ENCODE data around the gene CLSTN1. TPM values are rescaled to one million over a fixed set of nuclear protein-coding genes. Genes with fewer than 3 reads are reported as not detected.

Gene CLSTN1
- total RNA-seq, 1 experiment from 2014 or later = 99.3 TPM

DNA sequence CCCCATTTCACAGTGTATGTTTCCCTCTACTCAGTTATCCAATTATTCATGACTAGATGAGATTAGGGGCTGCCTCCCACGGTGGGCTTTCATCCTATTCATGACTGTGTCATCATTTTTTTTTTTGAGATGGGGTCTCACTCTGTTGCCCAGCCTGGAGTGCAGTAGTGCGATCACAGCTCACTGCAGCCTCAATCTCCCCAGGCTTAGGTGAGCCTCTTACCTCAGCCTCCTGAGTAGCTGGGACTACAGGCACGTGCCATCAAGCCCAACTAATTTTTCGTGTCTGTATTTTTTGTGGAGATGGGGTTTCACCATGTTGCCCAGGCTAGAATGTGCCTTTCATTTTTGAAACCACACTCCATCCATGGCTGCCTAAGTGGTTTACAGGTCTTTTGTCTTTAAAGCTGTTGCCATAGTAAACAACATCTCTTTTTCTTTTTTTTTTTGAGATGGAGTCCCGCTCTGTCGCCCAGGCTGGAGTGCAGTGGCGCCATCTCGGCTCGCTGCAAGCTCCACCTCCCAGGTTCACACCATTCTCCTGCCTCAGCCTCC, 112.2 kb downstream of the CLSTN1 start:
- Mint-ChIP-seq H3K36me3 (ENCODE audit: insufficient read depth, unreplicated experiment) (no peaks in the 10 kb centered on the region), H3K4me1 (ENCODE audit: low read depth, unreplicated experiment) (no peaks in the 10 kb centered on the region), H3K27ac (ENCODE audit: unreplicated experiment) (no peak overlapping the region), H3K9me3 (ENCODE audit: low read depth, unreplicated experiment) (no peaks in the 10 kb centered on the region), H3K4me3 (ENCODE audit: low read depth, unreplicated experiment) (no peak overlapping the region), H3K27me3 (ENCODE audit: unreplicated experiment) (no peaks in the 10 kb centered on the region)
- CTCF ChIA-PET = no interaction called here
- TF ChIP-seq, protein P1, sequence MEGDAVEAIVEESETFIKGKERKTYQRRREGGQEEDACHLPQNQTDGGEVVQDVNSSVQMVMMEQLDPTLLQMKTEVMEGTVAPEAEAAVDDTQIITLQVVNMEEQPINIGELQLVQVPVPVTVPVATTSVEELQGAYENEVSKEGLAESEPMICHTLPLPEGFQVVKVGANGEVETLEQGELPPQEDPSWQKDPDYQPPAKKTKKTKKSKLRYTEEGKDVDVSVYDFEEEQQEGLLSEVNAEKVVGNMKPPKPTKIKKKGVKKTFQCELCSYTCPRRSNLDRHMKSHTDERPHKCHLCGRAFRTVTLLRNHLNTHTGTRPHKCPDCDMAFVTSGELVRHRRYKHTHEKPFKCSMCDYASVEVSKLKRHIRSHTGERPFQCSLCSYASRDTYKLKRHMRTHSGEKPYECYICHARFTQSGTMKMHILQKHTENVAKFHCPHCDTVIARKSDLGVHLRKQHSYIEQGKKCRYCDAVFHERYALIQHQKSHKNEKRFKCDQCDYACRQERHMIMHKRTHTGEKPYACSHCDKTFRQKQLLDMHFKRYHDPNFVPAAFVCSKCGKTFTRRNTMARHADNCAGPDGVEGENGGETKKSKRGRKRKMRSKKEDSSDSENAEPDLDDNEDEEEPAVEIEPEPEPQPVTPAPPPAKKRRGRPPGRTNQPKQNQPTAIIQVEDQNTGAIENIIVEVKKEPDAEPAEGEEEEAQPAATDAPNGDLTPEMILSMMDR (IDR thresholded peaks at IDR 0.05; ENCODE audit: unreplicated experiment) = no peak
- intact Hi-C loops (cut with micrococcal nuclease; ENCODE audit: unreplicated experiment) = no loop called here
- BruUV-seq (replicated peaks) = no TSS peak
- DNase-seq = no peak

DNA sequence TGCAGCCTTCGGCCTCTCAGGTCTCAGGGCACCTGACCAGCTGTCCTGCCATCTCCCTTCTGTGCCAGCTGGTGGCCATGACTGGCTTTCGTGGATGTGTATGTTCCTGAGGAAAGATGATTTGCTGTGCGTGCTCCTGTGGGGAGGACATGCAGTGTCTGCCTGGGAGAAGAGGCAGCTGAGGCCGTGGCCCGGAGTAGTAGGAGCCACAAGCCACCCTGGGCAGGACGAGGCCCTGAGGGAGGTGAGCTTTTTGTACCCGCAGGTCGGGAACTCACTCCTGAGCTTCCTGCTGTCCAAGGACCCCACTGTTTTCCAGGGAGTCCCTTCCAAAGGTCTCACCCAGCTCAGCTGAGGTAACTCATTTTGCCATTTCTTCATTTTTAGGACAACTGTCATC, 113.7 kb downstream of the CLSTN1 start:
- TF ChIP-seq, protein P1 (IDR thresholded peaks at IDR 0.05; ENCODE audit: unreplicated experiment) = no peak
- no TSS peak for BruUV-seq (replicated peaks)
- Mint-ChIP-seq H3K9me3 (ENCODE audit: low read depth, unreplicated experiment) (no peaks in the 10 kb centered on the region), H3K4me3 (ENCODE audit: low read depth, unreplicated experiment) (no peak overlapping the region), H3K27ac (ENCODE audit: unreplicated experiment) (no peak overlapping the region), H3K27me3 (ENCODE audit: unreplicated experiment) (no peaks in the 10 kb centered on the region), H3K36me3 (ENCODE audit: insufficient read depth, unreplicated experiment) (no peaks in the 10 kb centered on the region), H3K4me1 (ENCODE audit: low read depth, unreplicated experiment) (no peaks in the 10 kb centered on the region)
- DNase-seq = no peak
- CTCF ChIA-PET = interaction anchor here (0.7 kb wide), 1 partner anchor 637 kb away, joined by 3 read pairs; no protein-coding TSS in a partner anchor
- intact Hi-C loops (cut with micrococcal nuclease; ENCODE audit: unreplicated experiment) = no loop called here

DNA sequence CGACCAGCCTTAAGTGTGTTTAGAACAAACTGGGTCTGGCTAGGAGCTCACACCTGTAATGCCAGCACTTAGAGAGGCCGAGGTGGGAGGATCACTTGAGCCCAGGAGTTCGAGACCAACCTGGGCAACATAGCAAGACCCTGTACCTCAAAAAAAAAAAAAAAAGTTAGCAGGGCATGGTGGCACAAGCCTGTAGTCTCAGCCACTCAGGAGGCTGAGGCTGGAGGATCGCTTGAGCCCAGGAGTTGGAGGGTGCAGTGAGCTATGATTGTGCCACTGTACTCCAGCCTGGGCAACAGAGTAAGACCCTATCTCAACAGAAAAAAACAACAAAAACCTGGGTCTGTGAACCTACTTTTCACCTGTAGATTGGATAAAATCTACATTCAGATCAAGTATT, 117.6 kb downstream of the CLSTN1 start:
- no peaks in the 10 kb centered on the region for H3K4me1 Mint-ChIP-seq (ENCODE audit: low read depth, unreplicated experiment)
- CTCF ChIA-PET = interaction anchor here (0.7 kb wide), 1 partner anchor 209 kb away, joined by 4 read pairs; no protein-coding TSS in a partner anchor
- H3K27me3 Mint-ChIP-seq (ENCODE audit: unreplicated experiment) = no peaks in the 10 kb centered on the region
- H3K36me3 Mint-ChIP-seq (ENCODE audit: insufficient read depth, unreplicated experiment) = no peaks in the 10 kb centered on the region
- TF ChIP-seq, protein P1 (IDR thresholded peaks at IDR 0.05; ENCODE audit: unreplicated experiment) = no peak
- H3K4me3 Mint-ChIP-seq (ENCODE audit: low read depth, unreplicated experiment) = no peak overlapping the region
- peaks cover 4% of the 10 kb centered on the region for H3K9me3 Mint-ChIP-seq (ENCODE audit: low read depth, unreplicated experiment)
- intact Hi-C loops (cut with micrococcal nuclease; ENCODE audit: unreplicated experiment) = no loop called here
- no TSS peak for BruUV-seq (replicated peaks)
- no peak overlapping the region for H3K27ac Mint-ChIP-seq (ENCODE audit: unreplicated experiment)
- DNase-seq = no peak

DNA sequence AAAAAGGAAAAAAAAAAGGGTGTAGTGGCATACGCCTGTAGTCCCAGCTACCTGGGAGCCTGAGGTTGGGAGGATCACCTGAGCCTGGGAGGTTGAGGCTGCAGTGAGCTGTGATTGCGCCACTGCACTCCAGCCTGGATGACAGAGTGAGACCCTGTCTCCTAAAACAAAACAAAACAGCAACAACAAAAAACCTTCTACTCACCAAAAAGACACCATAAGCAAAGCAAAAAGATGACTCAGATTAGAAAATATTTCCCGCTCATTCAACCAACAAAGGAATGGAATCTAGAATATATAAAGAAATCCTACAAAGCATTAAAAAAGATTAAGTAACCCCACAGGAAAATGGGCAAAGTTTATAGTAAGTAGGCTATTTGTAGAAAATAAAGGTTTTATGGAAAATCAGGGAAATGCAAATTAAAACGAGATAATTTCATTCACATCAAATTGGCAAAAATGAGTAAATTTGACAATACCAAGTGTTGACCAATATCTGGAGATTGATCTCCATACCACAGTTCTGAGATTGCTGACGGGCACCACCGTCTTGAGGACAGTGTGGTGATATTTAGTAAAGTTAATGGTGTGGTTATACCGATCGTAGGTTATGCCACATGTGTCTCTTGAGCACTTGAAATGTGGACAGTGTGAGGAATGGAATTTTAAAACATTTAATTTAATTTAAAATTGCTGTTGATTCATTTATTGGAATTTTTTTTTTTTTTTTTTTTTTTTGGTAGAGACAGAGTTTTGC, 118.2 kb downstream of the CLSTN1 start:
- no peak overlapping the region for H3K4me3 Mint-ChIP-seq (ENCODE audit: low read depth, unreplicated experiment)
- DNase-seq = no peak
- no peak overlapping the region for H3K27ac Mint-ChIP-seq (ENCODE audit: unreplicated experiment)
- CTCF ChIA-PET = interaction anchor here (0.7 kb wide), 1 partner anchor 112 kb away, joined by 6 read pairs; no protein-coding TSS in a partner anchor
- no peaks in the 10 kb centered on the region for H3K4me1 Mint-ChIP-seq (ENCODE audit: low read depth, unreplicated experiment)
- peaks cover 4% of the 10 kb centered on the region for H3K9me3 Mint-ChIP-seq (ENCODE audit: low read depth, unreplicated experiment)
- no TSS peak for BruUV-seq (replicated peaks)
- H3K36me3 Mint-ChIP-seq (ENCODE audit: insufficient read depth, unreplicated experiment) = no peaks in the 10 kb centered on the region
- intact Hi-C loops (cut with micrococcal nuclease; ENCODE audit: unreplicated experiment) = no loop called here
- TF ChIP-seq, protein P1 (IDR thresholded peaks at IDR 0.05; ENCODE audit: unreplicated experiment) = no peak
- no peaks in the 10 kb centered on the region for H3K27me3 Mint-ChIP-seq (ENCODE audit: unreplicated experiment)

Data from Calu3 (cell line).